ENCODE measurements around the gene CACNA2D2. TPM values are rescaled to one million over a fixed set of nuclear protein-coding genes. Genes with fewer than 3 reads are reported as not detected.

Gene CACNA2D2
- total and polyA plus RNA-seq, 2 of the 4 experiments (the other 2 are of a cell fraction): 0.15 TPM; not detected in 1

DNA sequence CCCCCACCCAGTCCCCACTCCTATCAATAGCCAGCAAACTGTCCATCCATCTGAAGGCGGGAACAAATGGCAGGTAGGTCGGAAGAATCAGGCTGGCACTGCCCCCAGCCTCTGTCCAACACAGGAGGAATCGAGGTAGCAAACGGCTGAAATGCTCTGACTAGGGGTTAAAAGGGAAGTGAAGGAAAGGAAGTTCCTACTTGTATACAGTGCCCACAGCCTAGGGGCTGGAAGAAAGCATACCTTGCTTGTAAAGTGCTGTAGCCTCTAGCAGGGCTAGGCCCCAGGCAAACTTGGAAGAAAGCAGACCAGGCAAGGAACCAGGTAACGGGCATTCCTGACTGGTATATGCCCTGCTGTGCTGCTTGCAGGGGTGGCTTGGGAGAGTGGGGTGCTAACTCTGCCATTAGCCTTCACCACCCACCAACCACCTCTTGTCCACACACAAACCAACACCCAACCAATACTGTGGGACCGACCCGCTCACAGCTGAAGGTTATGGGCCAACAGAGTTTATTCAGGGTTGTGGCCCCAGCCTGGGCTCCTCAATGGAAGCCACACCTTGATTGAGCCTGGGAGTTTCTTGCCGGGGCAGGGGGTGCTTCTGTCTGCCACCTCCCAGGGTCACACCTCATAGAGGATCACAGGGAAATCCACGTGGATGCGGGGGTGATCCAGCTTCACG is 177.8 kb downstream of the CACNA2D2 start:
- H4K91ac ChIP-seq (ENCODE audit: insufficient read depth, low read depth, low read length): no peak overlapping the region
- H3K9ac ChIP-seq (ENCODE audit: low read depth, low read length): no peak overlapping the region
- no peak overlapping the region for H2BK120ac ChIP-seq (ENCODE audit: low read depth, low read length)
- no peak overlapping the region for H3K4me2 ChIP-seq (ENCODE audit: low read depth, low read length)
- no peak overlapping the region for H2BK15ac ChIP-seq (ENCODE audit: low read depth, low read length)
- no peak overlapping the region for H3K4ac ChIP-seq (ENCODE audit: low read depth, low read length)
- H3K27me3 ChIP-seq (ENCODE audit: control insufficient read depth, insufficient read depth, low read length): no peaks in the 10 kb centered on the region
- no peak overlapping the region for H4K8ac ChIP-seq (ENCODE audit: low read depth in 2 of 2, low read length in 2 of 2)
- H3K79me1 ChIP-seq (ENCODE audit: low read depth in 1 of 2, low read length in 2 of 2): peaks cover 20 to 36% of the 10 kb centered on the region in 2 experiments; a peak in 3 of 4 replicates
- H3K56ac ChIP-seq (ENCODE audit: extremely low read depth, insufficient read depth, low read length): no peak overlapping the region
- no peak overlapping the region for H4K5ac ChIP-seq (ENCODE audit: low read depth, low read length)
- in situ Hi-C loops (cut with MboI; ENCODE audit: low sequenced_read_pairs) (loop anchor here (25.0 kb wide), 3 partner anchors 1062 to 1837 kb away; partner anchors contain the start of genes ABHD14B, GPR62, MANF and PCBP4), intact Hi-C loops (cut with micrococcal nuclease) (no loop called here), dilution Hi-C loops (cut with HindIII; ENCODE audit: low sequenced_read_pairs, unreplicated experiment) (no loop called here)
- no peak overlapping the region for H2AK9ac ChIP-seq (replicated peaks; ENCODE audit: low read depth, low read length, poor library complexity)
- no peak for DNase-seq
- no peak overlapping the region for H3K18ac ChIP-seq (ENCODE audit: low read depth, low read length)
- no peak overlapping the region for H2AK5ac ChIP-seq (ENCODE audit: low read depth, low read length)
- TF ChIP-seq SMC3 (IDR thresholded peaks at IDR 0.05; ENCODE audit: low read depth, low read length) (no peak), BHLHE40 (IDR thresholded peaks at IDR 0.05; ENCODE audit: low read depth, low read length) (no peak), NFE2L2 (IDR thresholded peaks at IDR 0.05; ENCODE audit: low read depth, low read length) (no peak), RFX5 (IDR thresholded peaks at IDR 0.05; ENCODE audit: low read depth, low read length) (no peak), MXI1 (IDR thresholded peaks at IDR 0.05; ENCODE audit: borderline replicate concordance, low read depth, low read length) (no peak), RCOR1 (IDR thresholded peaks at IDR 0.05; ENCODE audit: insufficient replicate concordance, low read length) (no peak)
- TF ChIP-seq, protein P1, sequence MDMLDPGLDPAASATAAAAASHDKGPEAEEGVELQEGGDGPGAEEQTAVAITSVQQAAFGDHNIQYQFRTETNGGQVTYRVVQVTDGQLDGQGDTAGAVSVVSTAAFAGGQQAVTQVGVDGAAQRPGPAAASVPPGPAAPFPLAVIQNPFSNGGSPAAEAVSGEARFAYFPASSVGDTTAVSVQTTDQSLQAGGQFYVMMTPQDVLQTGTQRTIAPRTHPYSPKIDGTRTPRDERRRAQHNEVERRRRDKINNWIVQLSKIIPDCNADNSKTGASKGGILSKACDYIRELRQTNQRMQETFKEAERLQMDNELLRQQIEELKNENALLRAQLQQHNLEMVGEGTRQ (IDR thresholded peaks at IDR 0.05; ENCODE audit: low read depth, low read length): no peak
- H3K4me3 ChIP-seq (ENCODE audit: insufficient read depth, low read depth, low read length): no peak overlapping the region
- H3K36me3 ChIP-seq (ENCODE audit: control insufficient read depth, insufficient read depth, low read length): peaks cover 17% of the 10 kb centered on the region
- no TSS peak for BruUV-seq (replicated peaks)
- no peaks in the 10 kb centered on the region for H3K9me3 ChIP-seq (ENCODE audit: control insufficient read depth, insufficient read depth, low read length)
- no peaks in the 10 kb centered on the region for H3K9me1 ChIP-seq (ENCODE audit: insufficient read depth, low read length)
- H3K23ac ChIP-seq (ENCODE audit: low read depth, low read length): no peak overlapping the region
- peaks cover 7% of the 10 kb centered on the region for H4K20me1 ChIP-seq (ENCODE audit: insufficient read depth, low read length)
- no peak overlapping the region for H3K14ac ChIP-seq (replicated peaks; ENCODE audit: low read depth, low read length)
- no peak overlapping the region for H2BK5ac ChIP-seq (ENCODE audit: low read depth, low read length, poor library complexity, severe bottlenecking)
- H3K27ac ChIP-seq (ENCODE audit: insufficient read depth, low read length): no peak overlapping the region
- H3K4me1 ChIP-seq (ENCODE audit: control insufficient read depth, insufficient read depth, low read length): peaks cover 16% of the 10 kb centered on the region
- ATAC-seq (ENCODE audit: low read depth): no peak
- ChIA-PET POLR2A (ENCODE audit: unreplicated experiment) (no interaction called here), CTCF (no interaction called here)
- H2AFZ ChIP-seq (replicated peaks; ENCODE audit: low read length, poor library complexity): no peak overlapping the region
- no peak overlapping the region for H2BK20ac ChIP-seq (ENCODE audit: low read depth, low read length)
- WGBS, 2 experiments (ENCODE audit: extremely low coverage in 2 of 2, insufficient read length in 1 of 2): 80% methylated on average over 1 of the region's 11 CpGs; no CpG with 5 or more reads in 1 of the 2 experiments
